ENCODE data around the gene PCDHB10.
"Not testable (repeated sequence)": the region's sequence is repeated elsewhere in the genome, so short reads cannot be mapped to it uniquely, and the experiment has no call there.

DNA sequence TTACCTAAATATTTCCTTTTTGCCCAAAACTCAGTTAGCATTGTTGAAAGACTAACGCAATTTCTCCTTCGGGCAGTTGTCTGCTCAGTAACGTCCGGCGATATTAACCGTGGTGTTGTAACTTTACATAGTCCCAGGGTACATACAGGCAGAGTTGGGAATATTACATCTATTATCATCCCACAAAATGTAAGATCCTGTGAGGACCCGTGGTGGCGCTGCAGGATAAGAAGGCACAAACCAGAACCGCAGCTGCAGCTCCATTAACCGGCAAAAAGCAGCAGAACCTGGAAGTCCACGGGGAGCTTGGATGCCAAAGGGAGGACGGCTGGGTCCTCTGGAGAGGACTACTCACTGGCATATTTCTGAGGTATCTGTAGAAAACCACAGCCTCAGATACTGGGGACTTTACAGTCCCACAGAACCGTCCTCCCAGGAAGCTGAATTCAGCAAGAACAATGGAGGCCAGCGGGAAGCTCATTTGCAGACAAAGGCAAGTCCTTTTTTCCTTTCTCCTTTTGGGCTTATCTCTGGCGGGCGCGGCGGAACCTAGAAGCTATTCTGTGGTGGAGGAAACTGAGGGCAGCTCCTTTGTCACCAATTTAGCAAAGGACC is 14.5 kb upstream of the PCDHB10 start, which contains the start of gene PCDHB8:
- TF ChIP-seq, protein P1, sequence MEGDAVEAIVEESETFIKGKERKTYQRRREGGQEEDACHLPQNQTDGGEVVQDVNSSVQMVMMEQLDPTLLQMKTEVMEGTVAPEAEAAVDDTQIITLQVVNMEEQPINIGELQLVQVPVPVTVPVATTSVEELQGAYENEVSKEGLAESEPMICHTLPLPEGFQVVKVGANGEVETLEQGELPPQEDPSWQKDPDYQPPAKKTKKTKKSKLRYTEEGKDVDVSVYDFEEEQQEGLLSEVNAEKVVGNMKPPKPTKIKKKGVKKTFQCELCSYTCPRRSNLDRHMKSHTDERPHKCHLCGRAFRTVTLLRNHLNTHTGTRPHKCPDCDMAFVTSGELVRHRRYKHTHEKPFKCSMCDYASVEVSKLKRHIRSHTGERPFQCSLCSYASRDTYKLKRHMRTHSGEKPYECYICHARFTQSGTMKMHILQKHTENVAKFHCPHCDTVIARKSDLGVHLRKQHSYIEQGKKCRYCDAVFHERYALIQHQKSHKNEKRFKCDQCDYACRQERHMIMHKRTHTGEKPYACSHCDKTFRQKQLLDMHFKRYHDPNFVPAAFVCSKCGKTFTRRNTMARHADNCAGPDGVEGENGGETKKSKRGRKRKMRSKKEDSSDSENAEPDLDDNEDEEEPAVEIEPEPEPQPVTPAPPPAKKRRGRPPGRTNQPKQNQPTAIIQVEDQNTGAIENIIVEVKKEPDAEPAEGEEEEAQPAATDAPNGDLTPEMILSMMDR (IDR thresholded peaks at IDR 0.05) = not testable (repeated sequence)
- TF ChIP-seq POLR2AphosphoS5 (IDR thresholded peaks at IDR 0.05) = not testable (repeated sequence)

All from breast epithelium (tissue), 3 donors.